Measurements from ENCODE around the gene DNAAF1. TPM values are rescaled to one million over a fixed set of nuclear protein-coding genes. Genes with fewer than 3 reads are reported as not detected.

DNAAF1 gene
- polyA plus RNA-seq, 1 of the 3 experiments (the other 2 are of a cell fraction): 0.35 TPM

DNA sequence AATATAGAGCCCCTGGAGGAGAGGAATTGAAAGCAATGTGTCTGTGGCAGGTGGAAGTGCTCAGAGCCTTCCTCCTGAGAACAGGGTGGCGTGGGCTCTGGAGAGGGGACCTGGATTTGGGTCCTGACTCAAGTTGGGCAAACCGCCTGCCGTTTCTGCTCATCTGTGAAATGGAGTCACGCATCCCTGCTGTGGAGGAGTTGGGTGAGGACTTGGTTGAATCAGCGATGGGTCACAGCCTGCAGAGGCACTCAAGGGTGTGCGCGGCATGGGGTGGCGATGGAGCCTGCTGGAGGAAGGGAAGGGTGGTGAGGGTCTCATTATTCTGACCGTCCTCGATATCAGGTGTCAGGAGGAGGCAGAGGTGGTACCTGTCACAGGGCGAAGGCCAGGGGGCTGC is 48.9 kb downstream of the DNAAF1 start (continued):
- no peak for TF ChIP-seq SMC3 (IDR thresholded peaks at IDR 0.05; ENCODE audit: low read depth, low read length)

GRCh38 chr16:84194470-84195200 is 49.5 kb downstream of the DNAAF1 start:
- DNase-seq: no peak
- no peak overlapping the region for H3K4me3 ChIP-seq (ENCODE audit: low read depth in 2 of 2, low read length in 1 of 2)

DNA sequence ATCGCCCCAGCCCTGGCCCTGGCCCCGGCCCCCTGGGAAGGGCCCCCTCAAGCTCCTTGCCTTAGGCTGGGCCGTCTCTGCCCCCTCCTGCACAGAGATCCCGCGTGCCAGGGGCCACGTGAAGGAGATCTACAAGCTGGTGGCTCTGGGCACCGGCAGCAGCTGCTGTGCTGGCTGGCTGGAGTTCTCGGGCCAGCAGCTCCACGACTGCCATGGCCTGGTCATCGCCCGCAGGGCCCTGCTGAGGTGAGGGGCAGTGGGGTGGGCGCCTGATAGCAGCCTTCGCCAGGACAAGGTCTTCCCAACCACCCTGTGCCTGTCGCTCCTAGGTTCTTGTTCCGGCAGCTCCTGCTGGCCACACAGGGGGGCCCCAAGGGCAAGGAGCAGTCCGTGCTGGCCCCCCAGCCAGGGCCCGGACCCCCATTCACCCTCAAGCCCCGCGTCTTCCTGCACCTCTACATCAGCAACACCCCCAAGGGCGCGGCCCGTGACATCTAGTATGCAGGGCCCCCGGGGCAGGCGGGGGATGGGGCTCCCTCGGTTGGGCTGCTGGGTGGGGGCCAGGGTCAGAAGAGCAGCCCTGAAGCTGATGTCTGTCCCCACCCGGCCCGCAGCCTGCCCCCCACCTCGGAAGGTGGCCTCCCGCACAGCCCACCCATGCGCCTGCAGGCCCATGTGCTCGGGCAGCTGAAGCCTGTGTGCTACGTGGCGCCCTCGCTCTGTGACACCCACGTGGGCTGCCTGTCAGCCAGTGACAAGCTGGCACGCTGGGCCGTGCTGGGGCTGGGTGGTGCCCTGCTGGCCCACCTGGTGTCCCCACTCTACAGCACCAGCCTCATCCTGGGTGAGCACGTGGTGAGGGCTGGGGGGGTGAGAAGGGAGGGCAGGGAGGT is 50.3 kb downstream of the DNAAF1 start:
- no peak overlapping the region for H3K4me3 ChIP-seq (ENCODE audit: low read depth in 2 of 2, low read length in 1 of 2)
- no peaks in the 10 kb centered on the region for H3K9me2 ChIP-seq
- 85% methylated on average over 14 of the region's 38 CpGs for WGBS (ENCODE audit: low lambda C conversion rate)
- POLR2A ChIA-PET: no interaction called here
- no peaks in the 10 kb centered on the region for H3K9me3 ChIP-seq
- H3F3A ChIP-seq (replicated peaks; ENCODE audit: insufficient read depth): no peaks in the 10 kb centered on the region
- no peak overlapping the region for H2AFZ ChIP-seq (ENCODE audit: low read depth)
- H3K4me2 ChIP-seq: no peak overlapping the region
- H3K4me1 ChIP-seq (ENCODE audit: control insufficient read depth in 1 of 2, insufficient read depth in 2 of 2, low read depth in 1 of 2, low read length in 1 of 2): no peaks in the 10 kb centered on the region
- no peak for DNase-seq
- CTCF ChIA-PET: interaction anchor here (0.7 to 4.2 kb wide), 6 partner anchors 9 to 113 kb away, joined by 3 to 24 read pairs (median 4); partner anchors contain the start of gene TAF1C
- H3K36me3 ChIP-seq (replicated peaks in 1 of 2; ENCODE audit: control insufficient read depth in 1 of 2, insufficient read depth in 2 of 2, low read length in 1 of 2): no peaks in the 10 kb centered on the region
- no peak overlapping the region for H3K9ac ChIP-seq
- no peak overlapping the region for H3K27ac ChIP-seq (ENCODE audit: low read depth in 2 of 2, low read length in 1 of 2)
- no peaks in the 10 kb centered on the region for H3K79me2 ChIP-seq (ENCODE audit: insufficient read depth)
- no peaks in the 10 kb centered on the region for H3K27me3 ChIP-seq (ENCODE audit: insufficient read depth)
- no peaks in the 10 kb centered on the region for H4K20me1 ChIP-seq (ENCODE audit: insufficient read depth)
- TF ChIP-seq RCOR1 (IDR thresholded peaks at IDR 0.05; ENCODE audit: low read length) (no peak), TEAD4 (IDR thresholded peaks at IDR 0.05; ENCODE audit: borderline replicate concordance, insufficient read depth) (no peak), RFX5 (IDR thresholded peaks at IDR 0.05; ENCODE audit: low read length) (no peak), PBX3 (IDR thresholded peaks at IDR 0.05) (no peak), FOXM1 (IDR thresholded peaks at IDR 0.05; ENCODE audit: low read depth) (no peak), FOSL2 (IDR thresholded peaks at IDR 0.05; ENCODE audit: borderline replicate concordance, low read depth) (no peak), SIN3A (IDR thresholded peaks at IDR 0.05; ENCODE audit: borderline replicate concordance, low read depth, low read length) (no peak), JUND (IDR thresholded peaks at IDR 0.05) (no peak), MXI1 (IDR thresholded peaks at IDR 0.05; ENCODE audit: low read depth, low read length) (no peak), YY1 (IDR thresholded peaks at IDR 0.05; ENCODE audit: low read depth) (no peak), FOXJ3 (CRISPR knock-in tag; IDR thresholded peaks at IDR 0.05) (no peak)
- TF ChIP-seq, protein P1, sequence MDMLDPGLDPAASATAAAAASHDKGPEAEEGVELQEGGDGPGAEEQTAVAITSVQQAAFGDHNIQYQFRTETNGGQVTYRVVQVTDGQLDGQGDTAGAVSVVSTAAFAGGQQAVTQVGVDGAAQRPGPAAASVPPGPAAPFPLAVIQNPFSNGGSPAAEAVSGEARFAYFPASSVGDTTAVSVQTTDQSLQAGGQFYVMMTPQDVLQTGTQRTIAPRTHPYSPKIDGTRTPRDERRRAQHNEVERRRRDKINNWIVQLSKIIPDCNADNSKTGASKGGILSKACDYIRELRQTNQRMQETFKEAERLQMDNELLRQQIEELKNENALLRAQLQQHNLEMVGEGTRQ (IDR thresholded peaks at IDR 0.05; ENCODE audit: borderline replicate concordance, low read depth, low read length): no peak

More at GRCh38 chr16:84194470-84195200, 49.5 kb downstream of the DNAAF1 start:
- no peaks in the 10 kb centered on the region for H3K9me2 ChIP-seq
- ChIA-PET POLR2A (no interaction called here), CTCF (interaction anchor here (1.3 to 4.2 kb wide), 2 partner anchors 8 to 112 kb away, joined by 3 to 24 read pairs; partner anchors contain the start of gene TAF1C)
- H3K9me3 ChIP-seq: no peaks in the 10 kb centered on the region
- H2AFZ ChIP-seq (ENCODE audit: low read depth): no peak overlapping the region
- no peaks in the 10 kb centered on the region for H3K4me1 ChIP-seq (ENCODE audit: control insufficient read depth in 1 of 2, insufficient read depth in 2 of 2, low read depth in 1 of 2, low read length in 1 of 2)
- no peaks in the 10 kb centered on the region for H3K36me3 ChIP-seq (replicated peaks in 1 of 2; ENCODE audit: control insufficient read depth in 1 of 2, insufficient read depth in 2 of 2, low read length in 1 of 2)
- H3K27ac ChIP-seq (ENCODE audit: low read depth in 2 of 2, low read length in 1 of 2): no peak overlapping the region
- no peak overlapping the region for H3K9ac ChIP-seq
- TF ChIP-seq ELF1 (IDR thresholded peaks at IDR 0.05) (no peak), SMC3 (IDR thresholded peaks at IDR 0.05; ENCODE audit: low read depth, low read length) (no peak), IRF3 (IDR thresholded peaks at IDR 0.05; ENCODE audit: low read depth, low read length) (no peak), FOSL2 (IDR thresholded peaks at IDR 0.05; ENCODE audit: borderline replicate concordance, low read depth) (no peak), SIN3A (IDR thresholded peaks at IDR 0.05; ENCODE audit: borderline replicate concordance, low read depth, low read length) (no peak), MEF2A (IDR thresholded peaks at IDR 0.05; ENCODE audit: borderline replicate concordance, low read depth) (no peak), RCOR1 (IDR thresholded peaks at IDR 0.05; ENCODE audit: low read length) (no peak), RFX5 (IDR thresholded peaks at IDR 0.05; ENCODE audit: low read length) (no peak), FOXM1 (IDR thresholded peaks at IDR 0.05; ENCODE audit: low read depth) (no peak), FOXJ3 (CRISPR knock-in tag; IDR thresholded peaks at IDR 0.05) (no peak), TCF12 (IDR thresholded peaks at IDR 0.05) (no peak)
- TF ChIP-seq, protein P1 (IDR thresholded peaks at IDR 0.05; ENCODE audit: borderline replicate concordance, low read depth, low read length): no peak
- 73% methylated on average over 30 of the region's 34 CpGs for WGBS (ENCODE audit: low lambda C conversion rate)
- H3K27me3 ChIP-seq (ENCODE audit: insufficient read depth): no peaks in the 10 kb centered on the region
- H3K4me2 ChIP-seq: no peak overlapping the region
- no peaks in the 10 kb centered on the region for H3K79me2 ChIP-seq (ENCODE audit: insufficient read depth)
- no peaks in the 10 kb centered on the region for H3F3A ChIP-seq (replicated peaks; ENCODE audit: insufficient read depth)
- no peaks in the 10 kb centered on the region for H4K20me1 ChIP-seq (ENCODE audit: insufficient read depth)
